Measurements from ENCODE around the gene INSRR. TPM values are rescaled to one million over a fixed set of nuclear protein-coding genes. Genes with fewer than 3 reads are reported as not detected.

The INSRR gene
- total RNA-seq, 4 donors from 2014 or later: under 0.01 to 0.60 (median 0.20) TPM

DNA sequence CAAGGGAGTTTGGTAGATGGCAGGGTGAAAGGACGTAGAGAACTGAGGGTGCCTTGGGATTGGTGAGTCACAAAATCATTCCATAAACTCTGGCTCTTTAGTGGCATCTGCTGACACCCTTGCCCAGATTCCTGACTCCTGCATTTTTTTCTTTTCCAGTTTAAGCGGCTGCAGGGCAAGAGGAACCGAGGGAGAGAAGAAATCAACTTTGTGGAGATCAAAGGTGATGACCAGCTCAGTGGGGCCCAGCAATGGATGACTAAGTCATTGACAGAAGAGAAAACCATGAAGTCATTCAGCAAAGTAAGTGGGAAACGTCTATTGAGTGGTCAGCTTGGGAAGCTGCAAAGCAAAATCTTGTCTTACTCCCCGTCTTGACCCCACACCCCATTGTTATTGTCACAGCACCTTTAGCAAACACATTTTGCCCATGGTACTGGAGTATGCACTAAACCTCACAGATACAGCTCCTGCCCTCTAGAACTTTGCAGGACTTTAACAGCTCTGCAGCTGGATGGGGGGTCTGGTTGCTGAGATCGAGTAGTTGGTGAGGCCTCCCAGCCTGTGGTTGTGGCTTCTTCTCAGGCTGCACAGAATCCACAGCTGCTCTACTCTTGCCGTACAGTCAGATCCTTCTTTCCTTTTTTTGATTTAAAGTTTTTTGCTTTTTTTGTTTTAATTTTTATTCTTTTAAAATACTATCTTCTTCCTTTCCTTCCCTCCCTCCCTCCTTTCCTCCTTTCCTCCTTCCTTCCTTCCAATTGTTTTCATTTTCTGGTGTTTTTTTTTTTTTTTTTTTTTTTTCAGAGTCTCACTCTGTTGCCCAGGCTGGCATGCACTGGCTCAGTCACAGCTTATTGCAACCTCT, 64.2 kb downstream of the INSRR start:
- TF ChIP-seq POLR2A (IDR thresholded peaks at IDR 0.05) (no peak), EP300 (IDR thresholded peaks at IDR 0.05) (no peak), CTCF (IDR thresholded peaks at IDR 0.05) (no peak)
- no peak overlapping the region for H3K27ac ChIP-seq
- no peaks in the 10 kb centered on the region for H3K4me1 ChIP-seq
- H3K4me3 ChIP-seq: no peak overlapping the region
- 44 to 59% methylated on average over 7 of the region's 7 CpGs for WGBS, 2 donors
- H3K36me3 ChIP-seq: peaks cover 0 to 89% (median 26%) of the 10 kb centered on the region in 3 donors
- no peak for DNase-seq (ENCODE audit: low spot score in 2 of 2)
- no peaks in the 10 kb centered on the region for H3K9me3 ChIP-seq
- no peaks in the 10 kb centered on the region for H3K27me3 ChIP-seq

Other genes starting within 250 kb of the INSRR start
- 10 to 100 TPM in 2 of 4 donors, 1 to 10 TPM in 2; 1.8 to 20.3 (median 10.6) TPM for gene HAPLN2, start 239.7 kb downstream of the INSRR start, total RNA-seq
- not detected for gene BCAN, start 217.0 kb downstream of the INSRR start, total RNA-seq
- 10 to 100 TPM; 59.9 to 65.3 (median 63.9) TPM for gene NES, start 181.7 kb downstream of the INSRR start, total RNA-seq
- gene CRABP2, start 153.5 kb downstream of the INSRR start, total RNA-seq: 10 to 100 TPM in 1 of 4 donors, 1 to 10 TPM in 3; 3.5 to 13.2 (median 5.0) TPM
- gene METTL25B, start 130.6 kb downstream of the INSRR start, total RNA-seq: 10 to 100 TPM; 36.5 to 50.1 (median 46.0) TPM
- gene ISG20L2, start 130.4 kb downstream of the INSRR start, total RNA-seq: 10 to 100 TPM; 10.1 to 24.9 (median 18.6) TPM
- 10 to 100 TPM; 48.6 to 90.4 (median 66.2) TPM for gene MRPL24, start 118.0 kb downstream of the INSRR start, total RNA-seq
- gene HDGF, start 107.4 kb downstream of the INSRR start, total RNA-seq: 100 to 1,000 TPM; 120 to 177 (median 157) TPM
- 10 to 100 TPM; 25.1 to 44.6 (median 30.8) TPM for gene PRCC, start 91.6 kb downstream of the INSRR start, total RNA-seq
- 1 to 10 TPM in 2 of 4 donors, under 1 TPM in 1, not detected in 1; 0.78 to 7.2 (median 2.9) TPM for gene SH2D2A, start 42.3 kb downstream of the INSRR start, total RNA-seq
- gene NTRK1, start 1.7 kb upstream of the INSRR start, total RNA-seq: under 1 TPM in 3 of 4 donors, not detected in 1; 0.22 to 0.42 (median 0.39) TPM
- gene PEAR1, start 34.6 kb upstream of the INSRR start, total RNA-seq: 10 to 100 TPM; 31.5 to 51.4 (median 39.7) TPM
- gene LRRC71, start 61.5 kb upstream of the INSRR start, total RNA-seq: under 1 TPM in 3 of 4 donors, not detected in 1; 0.60 to 0.78 (median 0.66) TPM
- 10 to 100 TPM; 41.3 to 58.4 (median 46.8) TPM for gene ARHGEF11, start 186.6 kb upstream of the INSRR start, total RNA-seq
- not detected for gene ETV3L, start 240.7 kb upstream of the INSRR start, total RNA-seq